ENCODE results near the gene MATR3.

Gene MATR3

DNA sequence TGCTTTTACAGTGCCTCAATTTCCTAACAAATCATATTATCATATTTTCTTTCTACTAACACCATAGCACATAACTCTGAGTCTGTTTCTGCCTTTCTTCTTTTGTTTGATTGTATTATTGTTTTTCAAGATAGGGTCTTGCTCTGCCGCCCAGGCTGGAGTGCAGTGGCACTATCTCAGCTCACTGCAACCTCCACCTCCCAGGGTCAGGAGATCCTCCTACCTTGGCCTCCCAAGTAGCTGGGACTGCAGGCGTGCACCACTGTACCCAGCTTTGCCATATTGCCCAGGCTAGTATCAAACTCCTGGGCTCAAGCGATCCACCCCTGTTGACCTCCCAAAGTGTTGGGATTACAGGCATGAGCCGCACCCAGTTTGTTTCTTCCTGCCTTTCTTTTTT is 66.8 kb downstream of the MATR3 start:
- DNase-seq = no peak

DNA sequence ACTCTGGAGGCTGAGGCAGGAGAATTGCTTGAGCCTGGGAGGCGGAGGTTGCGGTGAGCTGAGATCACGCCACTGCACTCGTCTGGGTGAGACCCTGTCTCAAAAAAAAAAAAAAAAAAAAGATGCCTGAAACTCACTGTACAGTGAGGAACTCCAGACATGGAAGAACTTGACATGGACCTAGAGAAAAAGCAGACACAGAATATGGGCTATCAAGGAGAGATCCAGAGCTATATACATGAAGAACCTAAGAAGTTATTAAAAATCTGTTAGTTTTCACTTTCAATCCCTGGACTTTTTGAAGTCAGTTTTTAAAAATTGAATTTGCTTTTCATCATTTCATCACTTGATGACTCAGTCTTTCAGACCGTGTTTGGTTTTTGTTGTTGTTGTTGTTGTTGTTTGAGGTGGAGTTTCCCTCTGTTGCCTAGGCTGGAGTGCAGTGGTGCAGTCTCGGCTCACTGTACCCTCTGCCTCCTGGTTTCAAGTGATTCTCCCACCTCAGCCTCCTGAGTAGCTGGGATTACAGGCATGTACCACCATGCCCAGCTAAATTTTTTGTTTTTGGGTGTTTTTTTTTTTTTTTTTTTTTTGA is 68.4 kb downstream of the MATR3 start:
- DNase-seq = peak in 1 of 3 donors; percentile 28

DNA sequence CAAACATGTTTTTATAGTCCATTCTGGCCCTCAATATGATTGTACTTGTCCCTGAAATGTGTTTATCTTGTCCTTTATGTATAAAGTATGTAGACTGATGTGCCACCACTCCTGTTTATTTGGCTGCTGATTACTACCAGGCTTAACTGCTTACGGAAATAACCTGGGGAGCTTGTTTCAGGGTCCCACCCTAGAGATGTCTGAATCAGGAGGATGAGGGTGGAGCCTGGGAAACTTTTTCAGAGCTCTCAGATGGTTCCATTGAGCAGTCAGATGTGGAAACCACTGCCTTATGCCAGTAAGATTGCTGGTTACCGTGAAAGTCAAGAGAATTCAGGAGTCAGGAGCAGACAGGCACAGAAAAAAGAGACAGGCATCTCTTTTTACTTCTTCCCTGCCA is 70.4 kb downstream of the MATR3 start:
- DNase-seq = no peak

DNA sequence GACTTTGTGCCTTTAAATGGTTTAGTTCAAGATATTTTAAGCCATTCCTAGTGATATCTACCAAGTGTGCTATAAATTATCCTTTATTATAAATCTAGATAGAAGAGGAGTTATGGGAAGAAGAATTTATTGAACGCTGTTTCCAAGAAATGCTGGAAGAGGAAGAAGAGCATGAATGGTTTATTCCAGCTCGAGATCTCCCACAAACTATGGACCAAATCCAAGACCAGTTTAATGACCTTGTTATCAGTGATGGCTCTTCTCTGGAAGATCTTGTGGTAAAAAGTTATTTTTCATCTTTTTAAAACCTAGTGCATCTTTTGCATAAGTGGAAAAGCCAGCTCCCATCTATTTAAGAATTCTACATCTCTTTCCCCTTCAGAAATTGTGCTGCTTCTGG is 70.9 kb downstream of the MATR3 start:
- DNase-seq = no peak

DNA sequence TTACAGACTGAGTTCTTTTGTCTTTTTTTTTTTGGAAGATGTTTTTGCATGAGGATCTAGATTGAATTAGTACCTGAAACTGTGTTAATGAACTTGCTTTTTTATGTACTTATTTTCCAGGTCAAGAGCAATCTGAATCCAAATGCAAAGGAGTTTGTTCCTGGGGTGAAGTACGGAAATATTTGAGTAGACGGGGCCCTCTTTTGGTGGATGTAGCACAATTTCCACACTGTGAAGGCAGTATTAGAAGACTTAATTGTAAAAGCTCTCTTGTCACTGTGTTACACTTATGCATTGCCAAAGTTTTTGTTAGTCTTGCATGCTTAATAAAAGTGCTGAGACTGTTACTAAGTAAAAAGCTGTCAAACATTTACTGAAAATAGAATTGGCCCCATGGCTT is 75.1 kb downstream of the MATR3 start:
- no peak for DNase-seq

DNA sequence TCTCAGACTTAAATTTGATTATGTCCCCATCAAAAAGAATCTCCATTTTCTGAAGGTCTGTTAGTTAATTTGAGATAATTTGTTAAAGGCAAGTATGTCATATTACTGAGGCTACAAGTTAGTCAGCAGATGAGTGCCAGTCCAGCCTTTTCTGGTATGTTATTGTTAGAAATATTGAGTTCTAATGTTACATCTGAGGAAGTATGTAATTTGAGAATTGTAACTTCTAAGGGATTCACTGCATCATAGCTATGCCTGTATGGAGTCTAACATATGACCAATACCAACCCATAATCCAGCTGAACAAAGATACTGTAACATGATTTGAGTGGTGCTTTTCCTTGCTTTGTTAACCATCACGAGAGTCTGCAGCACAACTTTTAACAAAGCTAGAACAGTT is 75.6 kb downstream of the MATR3 start:
- DNase-seq = no peak

DNA sequence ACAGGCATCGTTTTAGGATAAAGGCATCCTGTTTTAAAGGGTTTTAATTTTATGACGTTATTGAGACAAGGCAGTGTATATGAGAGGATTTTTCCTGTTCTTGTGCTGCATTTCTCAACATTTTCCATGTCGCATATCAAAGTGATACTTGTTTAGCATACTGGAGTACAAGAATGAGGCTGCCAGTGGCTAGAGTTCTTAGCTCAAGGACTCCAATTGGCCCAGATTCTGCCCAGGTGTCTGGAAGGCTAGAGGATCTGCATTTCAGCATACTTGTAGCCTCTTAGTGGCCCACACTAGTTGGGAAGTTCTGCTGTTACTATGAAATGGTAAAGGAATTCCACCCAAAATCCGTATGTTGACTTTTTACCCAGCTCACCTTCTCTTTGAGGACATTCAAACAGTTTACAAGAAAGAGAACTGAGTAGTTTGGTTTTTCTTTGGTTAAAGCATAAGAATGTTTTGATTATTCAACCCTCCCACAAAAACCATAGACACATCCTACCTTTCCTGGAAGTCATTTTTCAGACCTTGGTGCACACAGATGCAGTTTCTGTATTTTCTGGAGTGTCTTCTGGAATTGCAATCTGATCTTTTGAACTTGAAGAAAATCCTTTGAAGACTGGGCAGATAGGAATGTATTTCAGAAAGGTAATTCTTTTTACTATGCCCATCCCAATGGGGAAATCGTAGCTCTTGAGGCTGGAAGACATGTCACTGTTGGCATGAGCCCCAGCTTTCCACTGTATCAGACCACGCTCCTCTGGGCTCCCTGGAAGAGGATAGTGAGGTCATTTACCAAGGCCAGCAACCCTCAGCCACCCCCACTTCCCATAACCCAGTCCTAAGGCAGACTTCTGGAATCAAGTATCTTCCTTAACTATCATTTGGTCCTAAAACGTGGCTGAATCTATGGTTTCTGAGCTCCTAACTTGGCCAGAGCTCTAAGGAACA is 78.2 kb downstream of the MATR3 start:
- DNase-seq = no peak

DNA sequence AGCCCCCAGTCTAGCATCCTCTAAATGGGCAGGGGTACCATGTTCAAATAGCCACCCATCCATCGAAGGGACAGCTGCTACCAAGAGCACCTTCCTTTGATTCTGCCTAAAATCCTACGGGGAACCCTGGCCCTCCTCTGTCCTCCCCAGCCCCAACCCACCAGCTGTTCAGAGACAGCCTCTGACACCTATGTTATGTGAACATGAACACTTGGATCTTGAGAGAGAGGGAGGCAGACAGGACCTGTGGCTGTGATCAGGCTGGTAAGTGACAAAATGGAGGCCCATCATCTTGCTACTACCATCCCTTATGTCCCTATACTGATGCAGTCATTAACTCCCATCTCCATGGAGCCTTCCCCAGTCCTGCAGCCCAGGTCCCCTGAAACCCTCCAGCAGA is 81.4 kb downstream of the MATR3 start:
- DNase-seq = no peak

DNA sequence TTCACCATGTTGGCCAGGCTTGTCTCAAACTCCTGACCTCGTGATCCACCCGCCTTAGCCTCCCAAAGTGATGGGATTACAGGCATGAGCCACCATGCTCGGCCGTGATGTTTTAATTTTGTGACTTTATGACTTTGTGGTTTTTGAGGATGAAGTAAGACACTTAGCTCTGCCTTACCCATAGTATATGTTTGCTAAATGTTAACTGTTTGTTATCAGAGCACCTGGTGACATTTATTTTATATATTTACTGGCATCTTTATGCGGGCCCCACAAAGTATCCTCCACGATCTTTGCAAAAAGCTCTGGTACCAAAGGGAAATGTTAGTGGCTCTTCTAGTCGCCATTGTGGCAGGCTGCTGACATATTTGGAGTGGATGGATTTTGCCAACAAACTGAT is 82.8 kb downstream of the MATR3 start:
- DNase-seq = no peak

DNA sequence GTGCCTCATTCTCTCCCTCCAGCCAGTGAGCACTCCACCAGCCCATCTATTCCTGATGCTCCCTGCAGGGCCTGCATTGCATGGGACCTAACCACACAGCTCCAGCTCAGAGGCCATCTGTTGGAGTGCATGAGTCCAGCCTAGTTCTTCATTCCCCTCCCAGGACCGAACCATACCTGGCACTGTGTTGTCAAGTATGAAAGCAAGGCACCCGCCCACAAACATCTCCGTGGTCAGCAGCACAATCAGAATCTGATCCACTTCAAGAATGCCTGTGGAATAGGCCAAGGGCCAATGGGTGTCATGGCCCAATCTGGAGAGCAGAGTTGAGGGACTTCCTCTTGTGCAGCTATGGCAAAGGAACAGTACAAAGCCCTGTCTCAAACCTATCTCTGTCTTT is 83.7 kb downstream of the MATR3 start:
- no peak for DNase-seq

DNA sequence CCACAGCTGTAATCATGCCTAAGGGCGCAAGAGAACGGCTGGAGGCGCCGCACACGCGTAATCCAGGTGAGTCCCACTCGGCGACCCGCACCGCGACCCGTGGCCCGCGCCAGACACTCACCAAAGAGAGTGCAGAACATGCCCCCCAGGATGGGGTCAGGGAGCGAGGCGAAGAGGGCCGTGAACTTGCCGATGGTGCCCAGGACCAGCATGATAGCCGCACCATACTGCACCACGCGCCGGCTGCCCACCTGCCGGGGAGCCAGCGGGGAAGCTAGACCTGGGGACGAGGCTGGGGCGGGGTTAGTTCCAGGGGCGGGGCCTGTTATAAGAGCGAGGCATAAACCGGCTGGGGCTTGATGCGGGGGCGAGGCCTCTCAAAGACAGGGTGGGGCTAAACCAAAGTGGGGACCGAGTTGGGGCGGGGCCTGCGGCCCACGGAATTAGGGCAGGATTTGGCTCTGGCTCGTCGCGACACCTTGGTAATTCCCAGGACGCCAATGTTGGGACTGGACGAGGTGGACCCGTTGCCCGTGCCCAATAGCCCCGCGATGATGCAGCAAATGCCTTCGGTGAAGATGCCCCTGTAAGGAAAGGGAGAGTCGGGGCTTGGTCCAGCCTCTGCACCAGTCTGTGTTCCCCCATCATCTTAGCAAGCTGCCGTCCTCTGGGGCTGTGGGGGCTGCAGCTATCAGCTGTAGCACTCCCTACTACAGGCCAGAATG is 84.7 kb downstream of the MATR3 start:
- DNase-seq = no peak

DNA sequence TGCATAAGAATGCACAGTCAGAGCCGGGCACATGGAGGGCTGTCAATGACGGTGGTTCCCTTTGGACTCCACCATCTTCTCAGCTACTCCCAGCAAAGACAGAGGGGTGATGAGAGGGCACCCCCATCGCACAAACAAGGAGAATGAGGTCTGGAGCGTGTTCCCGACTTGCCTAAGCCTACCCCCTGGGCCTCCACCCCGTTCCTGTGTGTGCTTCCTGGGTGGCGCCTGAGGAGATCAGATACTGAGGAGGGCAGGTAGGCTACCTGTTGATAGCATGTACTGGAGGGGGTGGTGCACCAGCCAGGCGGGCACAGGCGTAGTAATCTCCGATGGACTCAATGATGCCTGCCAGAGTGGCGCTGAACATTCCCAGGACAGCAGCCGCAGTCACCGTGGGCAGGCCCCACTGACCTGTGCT is 85.4 kb downstream of the MATR3 start:
- no peak for DNase-seq

DNA sequence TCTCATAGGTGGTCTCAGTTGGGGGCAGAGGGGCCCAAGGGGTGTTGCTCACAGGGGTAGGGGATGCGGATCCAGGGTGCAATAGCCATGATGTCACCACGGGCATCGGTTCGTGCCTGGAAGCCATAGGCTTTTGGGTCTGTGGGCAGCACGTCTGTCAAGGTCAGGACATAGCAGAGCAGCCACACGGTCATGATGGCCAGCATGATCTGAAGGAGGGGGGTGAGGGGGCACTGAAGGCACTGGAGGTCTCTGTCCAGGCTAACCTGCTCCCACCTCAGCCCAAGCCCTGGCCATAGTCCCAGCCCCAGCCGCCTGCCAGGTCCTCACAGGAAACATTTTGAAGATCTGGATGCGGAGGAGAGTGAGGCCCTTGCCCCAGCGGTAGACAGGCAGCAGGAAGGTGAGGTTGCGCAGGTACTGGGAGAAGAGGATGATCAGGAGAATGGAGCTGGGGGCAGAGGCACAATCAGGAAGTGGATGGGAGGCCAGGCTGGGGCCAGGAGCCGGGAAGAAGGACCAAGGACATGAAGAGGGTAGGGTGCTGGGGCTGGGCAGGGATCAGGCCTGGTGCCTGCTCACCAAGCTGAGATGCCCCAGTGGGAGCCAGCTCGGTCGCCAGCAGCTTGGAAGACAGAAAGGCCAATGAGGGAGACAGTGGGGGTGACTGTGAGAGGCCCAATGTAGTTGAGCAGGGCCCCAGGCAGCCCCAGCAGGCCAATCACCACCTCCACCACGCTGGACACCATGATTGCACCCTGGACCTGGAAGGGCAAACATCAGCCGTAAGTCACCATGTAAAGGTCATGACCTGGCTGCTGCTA is 86.3 kb downstream of the MATR3 start:
- DNase-seq = no peak
